Panc1 (cell line): Measurements from ENCODE around the gene NTN5. TPM values are rescaled to one million over a fixed set of nuclear protein-coding genes. Genes with fewer than 3 reads are reported as not detected.

ENCODE experiments used
- ATAC-seq: fragments of 200-7000 bp; cut with Tn5 transposase; 2 replicates; pipeline ENCODE4 v1.9.1; 2020; ENCODE audit warnings: mild to moderate bottlenecking, moderate library complexity
- BruUV-seq: library from RNA; stranded (reverse); fragments of 400-500 nt; replicated peaks from 2 replicates; lab custom pipeline; 2021; lab: Mats Ljungman, UMichigan
- CTCF ChIA-PET: fragments of 300-600 bp; sonication (Branson Sonifier 250); formaldehyde crosslinking; loops from one replicate; lab custom pipeline; 2022; ENCODE audit warnings: antibody characterized with exemption; lab: Charles Lee
- POLR2A ChIA-PET: fragments of 300-600 bp; sonication (Branson Sonifier 250); formaldehyde crosslinking; loops from one replicate; lab custom pipeline; 2022; ENCODE audit warnings: antibody characterized with exemption; lab: Charles Lee
- DNase-seq: peaks from one replicate; pipeline ENCODE4 v3.0.0-alpha.2; 2010; ENCODE audit warnings: low read depth, low spot score
- H3K27ac ChIP-seq: 2 replicates; pipeline ENCODE4 v1.5.1; 2011; ENCODE audit warnings: mild to moderate bottlenecking, low read length, inconsistent platforms
- H3K27me3 ChIP-seq: fragments of 200-500 bp; sonication (Bioruptor generic); 2 replicates; pipeline ENCODE4 v1.6.0; 2014; ENCODE audit warnings: low read length, inconsistent platforms; ENCODE audit not compliant: control insufficient read depth, insufficient read depth
- H3K36me3 ChIP-seq: fragments of 200-500 bp; sonication (Bioruptor generic); 2 replicates; pipeline ENCODE4 v1.5.1; 2014; ENCODE audit warnings: inconsistent platforms, mild to moderate bottlenecking, low read length, moderate library complexity; ENCODE audit not compliant: control insufficient read depth, insufficient read depth
- H3K4me1 ChIP-seq: 2 replicates; pipeline ENCODE4 v1.5.1; 2011; ENCODE audit warnings: inconsistent platforms, mild to moderate bottlenecking, low read length, moderate library complexity; ENCODE audit not compliant: control insufficient read depth, insufficient read depth
- H3K4me3 ChIP-seq, 2 experiments: 2 replicates each; pipeline ENCODE4 v1.5.1; 2011 to 2012; ENCODE audit warnings: low read depth in 2 of 2, low read length in 2 of 2, mild to moderate bottlenecking in 2 of 2, inconsistent platforms in 1 of 2, moderate library complexity in 1 of 2
- H3K9me3 ChIP-seq: fragments of 200-500 bp; sonication (Bioruptor generic); 2 replicates; pipeline ENCODE4 v1.5.1; 2014; ENCODE audit warnings: low read depth, mild to moderate bottlenecking, inconsistent platforms, low read length, moderate library complexity; ENCODE audit not compliant: control insufficient read depth, insufficient read depth
- CTCF ChIP-seq: fragments of 450-650 bp; IDR thresholded peaks from 2 replicates; pipeline ENCODE4 v1.5.1; 2017; ENCODE audit warnings: mild to moderate bottlenecking
- POLR2AphosphoS5 ChIP-seq: IDR thresholded peaks from 2 replicates; pipeline ENCODE4 v1.6.1; 2012; ENCODE audit warnings: mild to moderate bottlenecking, low read depth, low read length, moderate library complexity
- REST ChIP-seq, 2 experiments: IDR thresholded peaks; 2 replicates each; pipeline ENCODE4 v1.6.1; 2011 to 2012; ENCODE audit warnings: low read depth in 2 of 2, control low read depth in 1 of 2, low read length in 1 of 2, mild to moderate bottlenecking in 1 of 2, moderate library complexity in 1 of 2; ENCODE audit not compliant: insufficient read depth in 1 of 2
- SIN3A ChIP-seq: IDR thresholded peaks from 2 replicates; pipeline ENCODE4 v1.6.1; 2012; ENCODE audit warnings: low read depth, mild to moderate bottlenecking, low read length, moderate library complexity, borderline replicate concordance; ENCODE audit not compliant: insufficient read depth
- TCF7L2 ChIP-seq: IDR thresholded peaks from 2 replicates; pipeline ENCODE4 v1.6.1; 2011; ENCODE audit warnings: mild to moderate bottlenecking, low read depth, low read length, inconsistent platforms
- in situ Hi-C: cut with HindIII; loops from 2 replicates; pipeline ENCODE4 v1.10.0; 2016; ENCODE audit warnings: low sequenced_read_pairs, low pct_unique_long_range_greater_than_20kb
- intact Hi-C: fragments of 100-400 bp; cut with micrococcal nuclease; formaldehyde crosslinking; loops from one replicate; pipeline ENCODE4 v1.10.0; 2022; ENCODE audit not compliant: unreplicated experiment
- total RNA-seq: library from RNA; stranded (reverse); gene quantifications from one replicate; pipeline ENCODE4 v1.2.1, GENCODE V29; 2021; ENCODE audit not compliant: unreplicated experiment

The NTN5 gene
- total RNA-seq, 1 experiment from 2014 or later = 0.23 TPM

- Histone ChIP-seq H3K27ac (no peak overlapping the region), H3K36me3 (no peaks in the 10 kb centered on the region), H3K27me3 (no peaks in the 10 kb centered on the region), H3K4me1 (no peaks in the 10 kb centered on the region), H3K9me3 (no peaks in the 10 kb centered on the region), H3K4me3 (no peak overlapping the region)
- TF ChIP-seq POLR2AphosphoS5 (no peak), SIN3A (no peak), TCF7L2 (no peak), REST (IDR thresholded peaks at IDR 0.05; ENCODE audit: insufficient read depth in 1 of 2, low read depth in 2 of 2, low read length in 1 of 2) (no peak), CTCF (no peak)
- ATAC-seq (no peak), DNase-seq (no peak)
- POLR2A ChIA-PET = no interaction called here
- in situ Hi-C loops = no loop called here
- BruUV-seq = no TSS peak
- intact Hi-C loops = no loop called here
- CTCF ChIA-PET = no interaction called here
Observed at GRCh38 chr19:48670699-48671445, 1.9 kb downstream of the NTN5 start.

GRCh38 chr19:48669903-48670668 lies 2.7 kb downstream of the NTN5 start:
- in situ Hi-C loops = no loop called here
- POLR2A ChIA-PET = no interaction called here
- no peak for DNase-seq
- intact Hi-C loops = no loop called here
- Histone ChIP-seq H3K27ac (no peak overlapping the region), H3K4me1 (no peaks in the 10 kb centered on the region), H3K36me3 (no peaks in the 10 kb centered on the region), H3K4me3 (no peak overlapping the region), H3K9me3 (no peaks in the 10 kb centered on the region), H3K27me3 (no peaks in the 10 kb centered on the region)
- no peak for TF ChIP-seq SIN3A
- TF ChIP-seq TCF7L2 = no peak
- TF ChIP-seq REST (IDR thresholded peaks at IDR 0.05; ENCODE audit: insufficient read depth in 1 of 2, low read depth in 2 of 2, low read length in 1 of 2) = no peak
- TF ChIP-seq POLR2AphosphoS5 = no peak
- no peak for TF ChIP-seq CTCF
- CTCF ChIA-PET = no interaction called here
- ATAC-seq = no peak
- no TSS peak for BruUV-seq
